Breast epithelium (tissue), 4 donors: ENCODE measurements around the gene C16orf74. TPM values are rescaled to one million over a fixed set of nuclear protein-coding genes. Genes with fewer than 3 reads are reported as not detected.

Experiments
- DNase-seq, 2 donors: peaks; one replicate each; pipeline ENCODE4 v3.0.0-alpha.2; 2019; ENCODE audit warnings: low spot score in 2 of 2
- H3K27ac ChIP-seq, 2 donors: fragments of 200-600 bp; sonication (generic) in 1 of 2; one replicate each; pipeline ENCODE4 v1.5.1; 2016 to 2019; ENCODE audit warnings: mild to moderate bottlenecking in 1 of 2
- H3K27me3 ChIP-seq, 2 donors: fragments of 200-600 bp; sonication (generic) in 1 of 2; one replicate each; pipeline versions ENCODE4 v1.5.1 to v1.6.0; 2017 to 2019; ENCODE audit warnings: control low read depth in 1 of 2, mild to moderate bottlenecking in 1 of 2
- H3K36me3 ChIP-seq: fragments of 200-600 bp; one replicate; pipeline ENCODE4 v1.5.1; 2019
- H3K4me1 ChIP-seq, 2 donors: fragments of 200-600 bp; sonication (generic); one replicate each; pipeline ENCODE4 v1.5.1; 2016 to 2019; ENCODE audit warnings: control low read depth in 1 of 2
- H3K4me3 ChIP-seq, 3 donors: fragments of 200-600 bp; sonication (generic); 1 replicate in 2 of 3; 2 replicates in 1 of 3; pipeline ENCODE4 v1.5.1; 2016 to 2019; ENCODE audit warnings: mild to moderate bottlenecking in 3 of 3, moderate library complexity in 2 of 3
- H3K9me3 ChIP-seq, 2 donors: fragments of 200-600 bp; sonication (generic) in 1 of 2; one replicate each; pipeline ENCODE4 v1.5.1; 2016 to 2019; ENCODE audit warnings: control low read depth in 1 of 2
- CTCF ChIP-seq, 3 donors: fragments of 450-650 bp; IDR thresholded peaks; one replicate each; pipeline ENCODE4 v1.5.1; 2016 to 2017; ENCODE audit warnings: antibody characterized with exemption in 3 of 3, mild to moderate bottlenecking in 3 of 3, moderate library complexity in 3 of 3
- POLR2A ChIP-seq: fragments of 450-650 bp; IDR thresholded peaks from one replicate; pipeline ENCODE4 v1.6.1; 2016; ENCODE audit warnings: antibody characterized with exemption, mild to moderate bottlenecking, moderate library complexity
- POLR2AphosphoS5 ChIP-seq, 3 donors: sonication (generic); formaldehyde crosslinking; IDR thresholded peaks; one replicate each; pipeline ENCODE4 v1.6.1; 2017; ENCODE audit warnings: antibody characterized with exemption in 3 of 3
- intact Hi-C: fragments of 100-400 bp; cut with DNase I; formaldehyde crosslinking; loops from one replicate; pipeline ENCODE4 v1.15.1; 2023; ENCODE audit warnings: low total_unique reads
- total RNA-seq, 3 donors: library from RNA; depleted of rRNA; stranded (reverse); fragments of >200 nt; gene quantifications; one replicate each; pipeline ENCODE4 v1.1.0, GENCODE V29; 2016

The C16orf74 gene
- total RNA-seq, 3 donors from 2014 or later = 0.80 to 7.2 (median 6.7) TPM

GRCh38 chr16:85664580-85665372 lies 86.1 kb downstream of the C16orf74 start:
- TF ChIP-seq POLR2A (no peak), CTCF (IDR thresholded peaks at IDR 0.05) (no peak), POLR2AphosphoS5 (IDR thresholded peaks at IDR 0.05) (no peak)
- Histone ChIP-seq H3K27me3 (no peaks in the 10 kb centered on the region), H3K9me3 (no peaks in the 10 kb centered on the region), H3K4me1 (peaks cover 0 to 3% of the 10 kb centered on the region in 2 donors), H3K36me3 (peaks cover 8% of the 10 kb centered on the region), H3K4me3 (no peak overlapping the region), H3K27ac (peak overlapping the region in 1 of 2 donors; percentile 40)
- intact Hi-C loops = loop anchor here (10.0 kb wide), 1 partner anchor 80 kb away; no protein-coding TSS in a partner anchor
- peak in 1 of 2 donors; percentile 40 for DNase-seq

- Histone ChIP-seq H3K4me3 (no peak overlapping the region), H3K9me3 (no peaks in the 10 kb centered on the region), H3K27ac (no peak overlapping the region), H3K4me1 (peaks cover 0 to 3% of the 10 kb centered on the region in 2 donors), H3K27me3 (no peaks in the 10 kb centered on the region), H3K36me3 (peaks cover 8% of the 10 kb centered on the region)
- intact Hi-C loops = loop anchor here (10.0 kb wide), 1 partner anchor 81 kb away; no protein-coding TSS in a partner anchor
- DNase-seq = peak in 1 of 2 donors; percentile 46
- TF ChIP-seq POLR2A = no peak
- no peak for TF ChIP-seq CTCF (IDR thresholded peaks at IDR 0.05)
- TF ChIP-seq POLR2AphosphoS5 (IDR thresholded peaks at IDR 0.05) = no peak
Measured at GRCh38 chr16:85663891-85664321, 87.0 kb downstream of the C16orf74 start.

GRCh38 chr16:85662976-85663830 lies 87.7 kb downstream of the C16orf74 start:
- DNase-seq = peak in 1 of 2 donors; percentile 28
- Histone ChIP-seq H3K27me3 (no peaks in the 10 kb centered on the region), H3K4me1 (peaks cover 0 to 3% of the 10 kb centered on the region in 2 donors), H3K9me3 (no peaks in the 10 kb centered on the region), H3K27ac (no peak overlapping the region), H3K4me3 (no peak overlapping the region), H3K36me3 (peaks cover 8% of the 10 kb centered on the region)
- TF ChIP-seq POLR2AphosphoS5 (IDR thresholded peaks at IDR 0.05) (no peak), POLR2A (no peak), CTCF (IDR thresholded peaks at IDR 0.05) (no peak)
- intact Hi-C loops = loop anchor here (10.0 kb wide), 1 partner anchor 82 kb away; no protein-coding TSS in a partner anchor

- Histone ChIP-seq H3K27me3 (no peaks in the 10 kb centered on the region), H3K36me3 (peaks cover 8% of the 10 kb centered on the region), H3K27ac (no peak overlapping the region), H3K9me3 (no peaks in the 10 kb centered on the region), H3K4me1 (peaks cover 0 to 3% of the 10 kb centered on the region in 2 donors), H3K4me3 (no peak overlapping the region)
- DNase-seq = peak in 1 of 2 donors; percentile 35
- intact Hi-C loops = loop anchor here (10.0 kb wide), 1 partner anchor 82 kb away; no protein-coding TSS in a partner anchor
- TF ChIP-seq POLR2AphosphoS5 (IDR thresholded peaks at IDR 0.05) (no peak), POLR2A (no peak), CTCF (IDR thresholded peaks at IDR 0.05) (no peak)
Measured at GRCh38 chr16:85662482-85662812, 88.4 kb downstream of the C16orf74 start.
